Neutrophil (primary cell): ENCODE results near the gene REEP5.
A peak's percentile ranks its signal among the peaks of the same experiment; 100 is the strongest.

Source experiments
- H3K27ac ChIP-seq: fragments of 200-600 bp; sonication (generic); 2 replicates; pipeline ENCODE4 v1.5.1; 2016; ENCODE audit warnings: mild to moderate bottlenecking, moderate library complexity
- H3K27me3 ChIP-seq: fragments of 200-600 bp; sonication (generic); 2 replicates; pipeline ENCODE4 v1.6.0; 2016; ENCODE audit warnings: mild to moderate bottlenecking
- H3K36me3 ChIP-seq: fragments of 200-600 bp; sonication (generic); 2 replicates; pipeline ENCODE4 v1.5.1; 2017
- H3K4me1 ChIP-seq, 2 experiments: fragments of 200-600 bp in 1 of 2; sonication (generic) in 1 of 2; 1 replicate in 1 of 2; 2 replicates in 1 of 2; pipeline versions ENCODE4 v1.5.1 to v1.6.1; 2013 to 2016; ENCODE audit warnings: low read depth in 1 of 2, low read length in 1 of 2, mild to moderate bottlenecking in 1 of 2, moderate library complexity in 1 of 2; ENCODE audit not compliant: control insufficient read depth in 1 of 2, insufficient read depth in 1 of 2
- H3K4me3 ChIP-seq, 2 experiments: fragments of 200-600 bp in 1 of 2; sonication (generic) in 1 of 2; 1 replicate in 1 of 2; 2 replicates in 1 of 2; pipeline ENCODE4 v1.5.1; 2013 to 2016; ENCODE audit warnings: low read depth in 1 of 2, low read length in 1 of 2, mild to moderate bottlenecking in 1 of 2, moderate library complexity in 1 of 2
- H3K9me3 ChIP-seq: fragments of 200-600 bp; sonication (generic); 2 replicates; pipeline ENCODE4 v1.5.1; 2016
- TF ChIP-seq, protein P1 (sequence below): fragments of 200-600 bp; sonication (generic); IDR thresholded peaks from 2 replicates; pipeline ENCODE4 v1.5.1; 2016; ENCODE audit warnings: antibody characterized with exemption

The REEP5 gene

DNA sequence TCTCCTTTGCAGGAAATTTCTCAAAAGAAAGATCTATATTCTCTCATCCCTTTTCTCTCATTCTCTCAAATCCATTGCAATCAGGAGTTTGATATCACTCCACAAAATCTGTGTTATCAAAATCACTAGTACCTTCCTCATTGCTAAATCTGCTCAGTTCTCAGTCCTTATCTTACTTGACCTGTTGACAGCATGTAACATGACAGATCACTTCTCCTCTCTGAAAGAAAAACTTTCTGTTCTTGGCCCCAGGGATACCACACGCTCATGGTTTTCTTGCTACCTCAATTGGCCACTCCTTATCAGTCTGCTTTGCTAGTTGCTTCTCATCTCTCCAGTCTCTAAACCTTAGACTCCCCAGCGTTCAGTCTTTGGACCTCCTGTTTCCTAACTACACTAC lies 38.8 kb downstream of the REEP5 start:
- H3K27me3 ChIP-seq = no peaks in the 10 kb centered on the region
- H3K4me3 ChIP-seq = no peak overlapping the region
- TF ChIP-seq, protein P1, sequence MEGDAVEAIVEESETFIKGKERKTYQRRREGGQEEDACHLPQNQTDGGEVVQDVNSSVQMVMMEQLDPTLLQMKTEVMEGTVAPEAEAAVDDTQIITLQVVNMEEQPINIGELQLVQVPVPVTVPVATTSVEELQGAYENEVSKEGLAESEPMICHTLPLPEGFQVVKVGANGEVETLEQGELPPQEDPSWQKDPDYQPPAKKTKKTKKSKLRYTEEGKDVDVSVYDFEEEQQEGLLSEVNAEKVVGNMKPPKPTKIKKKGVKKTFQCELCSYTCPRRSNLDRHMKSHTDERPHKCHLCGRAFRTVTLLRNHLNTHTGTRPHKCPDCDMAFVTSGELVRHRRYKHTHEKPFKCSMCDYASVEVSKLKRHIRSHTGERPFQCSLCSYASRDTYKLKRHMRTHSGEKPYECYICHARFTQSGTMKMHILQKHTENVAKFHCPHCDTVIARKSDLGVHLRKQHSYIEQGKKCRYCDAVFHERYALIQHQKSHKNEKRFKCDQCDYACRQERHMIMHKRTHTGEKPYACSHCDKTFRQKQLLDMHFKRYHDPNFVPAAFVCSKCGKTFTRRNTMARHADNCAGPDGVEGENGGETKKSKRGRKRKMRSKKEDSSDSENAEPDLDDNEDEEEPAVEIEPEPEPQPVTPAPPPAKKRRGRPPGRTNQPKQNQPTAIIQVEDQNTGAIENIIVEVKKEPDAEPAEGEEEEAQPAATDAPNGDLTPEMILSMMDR = no peak
- no peak overlapping the region for H3K27ac ChIP-seq
- no peaks in the 10 kb centered on the region for H3K9me3 ChIP-seq
- peaks cover 88% of the 10 kb centered on the region for H3K36me3 ChIP-seq
- H3K4me1 ChIP-seq = peaks cover 0 to under 1% of the 10 kb centered on the region in 2 experiments

DNA sequence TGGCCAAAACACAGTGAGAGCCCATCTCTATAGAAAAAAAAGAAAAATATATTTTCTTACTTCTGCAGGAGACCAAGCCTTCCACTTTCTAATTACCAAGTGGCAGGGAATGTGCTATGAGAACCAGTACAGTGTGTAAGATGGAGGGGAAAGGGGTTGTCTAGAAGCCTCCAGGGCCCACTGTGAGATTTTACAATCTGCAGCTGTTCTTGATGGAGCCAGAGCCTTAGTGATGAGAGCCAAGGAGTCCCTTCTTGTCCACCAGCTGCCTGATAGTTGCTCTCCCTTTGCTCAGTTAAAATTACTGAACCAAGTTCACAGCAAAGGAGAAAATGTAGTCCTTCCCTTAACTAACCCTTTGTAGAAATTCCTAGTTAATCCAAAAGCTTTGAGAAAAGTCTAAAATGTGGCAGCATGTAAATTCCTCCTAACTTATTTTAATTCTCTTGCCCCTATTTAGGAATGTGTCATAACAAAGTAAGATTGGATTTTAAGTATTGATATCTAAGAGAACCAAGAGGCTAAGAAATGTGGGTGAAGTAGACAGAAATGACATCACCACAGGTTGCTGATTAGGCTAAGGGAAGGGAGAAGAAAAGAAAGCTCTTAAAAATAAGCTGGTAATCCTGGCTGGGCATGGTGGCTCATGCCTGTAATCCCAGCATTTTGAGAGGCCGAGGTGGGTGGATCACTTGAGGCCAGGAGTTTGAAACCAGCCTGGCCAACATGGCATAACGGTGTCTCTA lies 41.6 kb downstream of the REEP5 start:
- TF ChIP-seq, protein P1 = no peak
- Histone ChIP-seq H3K36me3 (peaks cover 86% of the 10 kb centered on the region), H3K27ac (no peak overlapping the region), H3K27me3 (no peaks in the 10 kb centered on the region), H3K4me3 (no peak overlapping the region), H3K4me1 (peaks cover 24% of the 10 kb centered on the region in 2 experiments), H3K9me3 (no peaks in the 10 kb centered on the region)

DNA sequence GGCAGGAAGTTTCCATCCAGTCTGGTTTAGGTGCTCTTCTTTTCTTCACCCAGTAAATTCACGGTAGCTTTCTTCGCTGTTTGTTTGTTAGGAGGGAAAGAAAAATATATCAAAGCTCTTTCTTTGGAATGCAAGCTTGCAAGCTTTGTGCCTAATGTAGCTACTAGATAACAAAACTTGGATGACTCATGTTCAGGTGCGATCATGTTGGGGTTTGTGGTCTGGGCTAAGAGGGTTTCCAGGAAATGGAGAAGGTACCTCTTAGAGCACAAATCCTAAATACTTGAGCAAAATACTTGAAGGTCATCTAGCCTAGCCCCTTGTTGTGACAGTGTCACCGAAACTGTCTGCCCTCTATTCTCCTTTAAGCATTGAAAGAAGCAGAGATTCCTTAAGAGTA lies 43.3 kb downstream of the REEP5 start:
- peaks cover 24% of the 10 kb centered on the region in 2 experiments for H3K4me1 ChIP-seq
- H3K36me3 ChIP-seq = peaks cover 71% of the 10 kb centered on the region
- no peaks in the 10 kb centered on the region for H3K9me3 ChIP-seq
- H3K4me3 ChIP-seq = no peak overlapping the region
- H3K27ac ChIP-seq = peak overlapping the region; percentile 29
- TF ChIP-seq, protein P1 = no peak
- no peaks in the 10 kb centered on the region for H3K27me3 ChIP-seq

DNA sequence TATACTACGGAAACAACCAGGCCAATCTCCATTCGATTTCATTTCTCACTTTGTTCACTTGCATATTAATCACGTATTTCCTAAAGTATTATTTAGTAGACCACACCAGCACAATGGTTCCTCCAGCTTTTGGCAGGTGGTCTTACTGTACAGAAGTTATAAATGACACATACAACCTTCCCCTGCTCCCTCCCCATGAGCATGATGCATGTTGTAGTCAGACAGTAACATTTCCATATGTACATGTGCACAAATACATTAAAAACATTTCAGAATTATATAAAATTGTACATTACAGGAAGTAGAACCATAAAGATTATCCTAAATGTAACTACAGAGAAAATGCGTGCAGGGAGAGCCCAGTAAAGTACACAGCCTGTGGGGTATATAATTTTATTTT lies 43.9 kb downstream of the REEP5 start:
- no peaks in the 10 kb centered on the region for H3K9me3 ChIP-seq
- H3K4me3 ChIP-seq = no peak overlapping the region
- H3K27ac ChIP-seq = peak overlapping the region; percentile 60
- H3K27me3 ChIP-seq = no peaks in the 10 kb centered on the region
- peaks cover 24% of the 10 kb centered on the region in 2 experiments for H3K4me1 ChIP-seq
- TF ChIP-seq, protein P1 = no peak
- H3K36me3 ChIP-seq = peaks cover 64% of the 10 kb centered on the region

DNA sequence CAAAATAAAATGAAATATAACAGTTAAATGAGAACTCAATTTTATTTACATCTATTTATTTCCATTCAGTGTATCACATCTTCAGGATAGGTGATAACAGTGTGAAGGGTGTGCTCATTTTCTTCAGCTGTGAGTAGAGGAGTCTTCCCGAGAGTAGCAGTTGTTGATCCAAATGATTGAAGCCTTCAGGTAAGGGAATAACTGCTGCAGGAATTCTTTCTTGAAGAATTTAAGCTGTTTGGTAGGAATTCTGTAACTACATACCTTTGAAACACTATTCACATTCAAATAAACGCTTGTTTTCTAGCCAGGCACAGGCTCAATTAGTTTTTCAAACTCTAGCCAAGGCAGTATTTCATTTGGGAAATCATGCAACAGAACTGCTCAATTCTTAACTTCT lies 45.7 kb downstream of the REEP5 start:
- Histone ChIP-seq H3K4me1 (peaks cover 38% of the 10 kb centered on the region in 2 experiments), H3K27me3 (no peaks in the 10 kb centered on the region), H3K36me3 (peaks cover 47% of the 10 kb centered on the region), H3K4me3 (no peak overlapping the region), H3K27ac (peak overlapping the region; percentile 60), H3K9me3 (no peaks in the 10 kb centered on the region)
- TF ChIP-seq, protein P1 = no peak
